ENCODE data around the gene SLC9A6.
"Not testable (repeated sequence)": the region's sequence is repeated elsewhere in the genome, so short reads cannot be mapped to it uniquely, and the experiment has no call there.

SLC9A6 gene

GRCh38 chrX:136029766-136030165 is 44.5 kb downstream of the SLC9A6 start:
- no peak for DNase-seq (ENCODE audit: low read depth, low spot score)

DNA sequence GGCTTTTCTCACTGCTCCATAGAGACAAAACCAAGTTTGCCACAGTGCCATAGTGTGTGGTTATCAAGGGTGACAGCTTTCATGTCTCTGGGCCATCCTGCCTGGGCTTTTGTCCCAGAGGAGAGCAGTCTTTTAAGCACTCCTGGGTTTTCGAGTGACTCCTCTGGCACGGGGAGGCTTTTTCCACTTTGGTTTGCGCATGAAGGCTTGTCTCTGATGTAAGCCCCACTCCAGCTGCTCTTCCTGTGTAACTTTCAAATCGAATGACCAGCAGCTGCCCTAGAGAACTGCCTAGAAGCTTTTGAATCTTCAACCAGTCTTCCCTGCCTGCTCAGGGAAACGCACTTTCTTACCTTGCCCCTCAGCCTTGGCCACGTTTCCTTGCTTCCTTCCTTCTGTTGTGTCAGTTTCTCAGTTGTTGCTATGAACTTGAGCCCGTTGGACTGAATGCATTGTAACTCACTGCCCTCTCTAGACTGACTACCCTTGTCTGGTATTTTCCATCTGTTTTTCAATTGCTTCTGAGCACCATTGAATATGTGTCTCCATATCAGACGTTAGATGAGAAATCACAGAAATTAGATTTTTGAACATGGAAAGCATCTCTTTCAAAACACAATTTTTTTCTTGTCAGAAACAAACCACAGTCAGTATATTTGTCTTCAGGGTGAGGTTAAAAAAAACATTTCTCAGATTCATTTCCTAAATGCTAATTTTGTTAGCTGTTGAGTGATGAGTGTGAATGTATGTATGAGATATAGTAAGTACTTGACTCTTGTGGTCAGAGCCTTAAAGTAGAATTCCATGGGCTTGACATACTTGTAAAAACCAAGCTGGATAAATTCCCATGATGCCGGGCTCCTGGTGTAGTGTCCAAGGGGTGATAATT is 45.3 kb downstream of the SLC9A6 start:
- no peak for DNase-seq (ENCODE audit: low read depth, low spot score)

DNA sequence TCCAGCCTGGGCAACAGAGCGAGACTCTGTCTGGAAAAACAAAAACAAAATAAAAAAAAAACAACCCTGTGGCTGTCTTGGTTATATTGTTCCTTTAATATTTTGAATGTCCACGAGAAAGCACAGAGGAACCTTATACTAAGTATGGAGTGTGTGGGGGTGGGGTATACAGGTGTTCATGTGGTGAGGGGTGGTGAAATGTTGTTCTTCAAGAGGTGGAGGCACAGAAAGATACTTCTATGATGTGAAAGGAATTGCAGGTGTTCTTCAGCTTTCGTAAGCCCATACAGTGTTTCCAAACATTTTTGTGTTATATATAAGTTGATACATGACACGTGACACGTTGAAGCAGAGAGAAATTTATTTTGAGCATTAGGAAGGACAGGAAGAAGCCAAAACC is 46.4 kb downstream of the SLC9A6 start:
- DNase-seq (ENCODE audit: low read depth, low spot score) = no peak

DNA sequence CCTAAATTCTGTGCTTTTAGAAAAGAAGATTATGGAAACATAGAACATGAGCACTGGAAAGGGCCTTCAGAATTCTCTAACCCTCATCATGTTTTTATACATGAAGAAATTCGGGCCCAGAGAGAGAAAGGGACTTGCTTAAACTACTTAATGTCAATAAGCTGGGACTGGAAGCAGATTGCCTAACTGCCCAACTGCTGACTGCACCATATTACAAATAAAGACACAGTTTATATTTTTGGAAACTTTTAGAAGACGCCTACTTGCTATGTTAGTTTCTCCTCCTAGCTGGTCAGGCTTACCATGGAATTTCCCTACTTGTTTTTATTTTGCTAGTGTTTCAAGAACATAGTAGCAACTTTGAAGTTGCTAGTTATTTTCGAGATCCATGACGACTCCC is 47.1 kb downstream of the SLC9A6 start:
- no peak for DNase-seq (ENCODE audit: low read depth, low spot score)

GRCh38 chrX:136034668-136035067 is 49.4 kb downstream of the SLC9A6 start:
- DNase-seq (ENCODE audit: low read depth, low spot score) = no peak

GRCh38 chrX:136035663-136036062 is 50.4 kb downstream of the SLC9A6 start:
- no peak for DNase-seq (ENCODE audit: low read depth, low spot score)

- no peak for DNase-seq (ENCODE audit: low read depth, low spot score)
Observed at GRCh38 chrX:136039485-136039884, 54.2 kb downstream of the SLC9A6 start.

DNA sequence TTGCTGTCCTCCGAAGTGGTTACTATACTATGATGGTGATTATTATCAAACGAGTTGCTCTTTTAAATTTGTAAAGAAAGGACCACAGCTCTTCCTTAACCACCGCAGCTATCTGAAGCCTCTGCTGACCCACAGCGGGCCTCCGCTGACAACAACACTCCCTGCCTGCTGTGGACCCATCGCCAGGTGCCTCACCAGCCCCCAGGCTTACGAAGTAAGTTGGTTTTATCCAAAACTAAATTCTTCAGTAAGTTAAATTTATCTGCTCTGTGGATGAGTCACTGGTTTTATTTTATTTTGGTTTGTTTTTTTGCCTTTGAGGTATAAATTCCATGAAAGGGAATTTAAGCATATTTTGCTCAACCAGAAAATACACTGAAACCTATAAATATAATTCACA is 54.7 kb downstream of the SLC9A6 start:
- DNase-seq (ENCODE audit: low read depth, low spot score) = no peak

DNA sequence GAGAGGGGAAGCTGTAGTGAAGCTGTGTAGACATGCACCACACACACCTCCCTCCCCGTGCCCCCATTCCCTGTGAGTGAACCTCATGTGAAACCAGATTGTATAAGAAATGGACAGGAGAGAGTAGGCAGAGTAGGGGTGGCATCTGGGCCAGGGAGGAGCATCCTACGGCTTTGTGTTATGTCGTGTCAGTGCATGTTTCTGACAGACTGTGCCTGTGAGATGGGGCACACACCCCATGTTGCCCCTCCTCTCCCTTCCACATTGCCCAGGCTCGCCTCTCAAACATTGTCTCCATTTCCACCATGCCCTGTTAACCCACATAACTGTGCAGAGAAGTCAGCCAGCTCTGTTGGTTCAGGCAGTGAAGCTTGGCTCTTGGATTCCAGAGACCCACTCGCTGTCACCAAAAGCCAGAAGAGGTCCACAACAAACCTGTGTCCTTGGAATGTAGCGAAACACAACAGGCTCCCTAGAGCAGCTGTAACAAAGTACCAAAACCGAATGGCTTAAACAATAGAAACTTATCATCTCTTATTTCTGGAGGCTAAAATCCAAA is 56.1 kb downstream of the SLC9A6 start:
- DNase-seq (ENCODE audit: low read depth, low spot score) = no peak

- no peak for DNase-seq (ENCODE audit: low read depth, low spot score)
Observed at GRCh38 chrX:136045008-136045407, 59.8 kb downstream of the SLC9A6 start.

GRCh38 chrX:136046295-136047015 is 61.2 kb downstream of the SLC9A6 start:
- DNase-seq (ENCODE audit: low read depth, low spot score) = no peak

DNA sequence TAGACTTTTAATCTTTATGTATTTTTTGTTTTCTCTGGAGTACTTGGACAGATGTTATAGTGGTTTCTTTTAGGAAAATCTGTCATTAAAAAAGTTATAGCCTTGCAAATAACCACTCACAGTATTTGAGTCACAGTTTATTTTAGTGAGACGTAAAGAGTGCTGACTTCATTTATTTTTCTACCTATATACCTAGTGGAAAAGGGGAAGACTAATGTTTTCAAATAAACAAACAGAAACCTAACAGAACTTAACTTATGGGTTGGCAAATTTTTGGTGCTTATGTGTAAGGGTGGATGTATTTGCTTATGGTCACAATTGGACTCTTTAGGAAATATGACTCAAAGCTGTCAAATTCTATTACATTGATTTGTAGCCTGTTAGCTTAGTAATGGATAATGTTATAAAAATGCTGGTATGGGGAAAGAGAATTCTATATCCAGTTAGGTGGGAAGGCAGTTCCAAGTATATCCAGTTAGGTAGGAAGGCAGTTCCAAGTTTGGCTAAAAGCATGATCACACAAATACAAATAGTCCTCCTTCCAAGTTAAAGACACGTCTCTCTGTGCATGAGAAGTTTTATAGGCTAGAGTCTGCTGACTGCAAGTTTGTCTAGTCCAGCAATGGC is 61.9 kb downstream of the SLC9A6 start:
- DNase-seq (ENCODE audit: low read depth, low spot score) = no peak

GRCh38 chrX:136047969-136048368 is 62.7 kb downstream of the SLC9A6 start:
- DNase-seq (ENCODE audit: low read depth, low spot score) = no peak

DNA sequence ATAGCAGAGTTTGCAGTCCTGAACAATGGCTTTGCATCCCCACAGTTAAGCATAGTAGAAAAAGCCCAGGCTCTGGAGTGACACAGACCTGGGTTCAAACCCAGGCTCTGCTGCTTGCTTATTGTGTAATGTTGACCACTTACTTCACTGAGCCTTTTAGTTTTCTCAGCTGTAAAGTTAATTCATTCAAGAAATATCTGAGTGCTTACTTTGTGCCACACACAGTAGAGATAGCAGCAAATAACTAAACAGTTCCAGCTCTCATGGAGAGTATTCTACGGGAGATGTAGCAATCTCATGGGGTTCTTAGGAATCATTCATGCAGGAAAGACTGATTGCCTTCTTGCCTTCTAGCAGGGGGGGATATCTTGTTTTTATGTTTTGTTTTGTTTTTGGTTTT is 63.2 kb downstream of the SLC9A6 start:
- DNase-seq (ENCODE audit: low read depth, low spot score) = no peak

DNA sequence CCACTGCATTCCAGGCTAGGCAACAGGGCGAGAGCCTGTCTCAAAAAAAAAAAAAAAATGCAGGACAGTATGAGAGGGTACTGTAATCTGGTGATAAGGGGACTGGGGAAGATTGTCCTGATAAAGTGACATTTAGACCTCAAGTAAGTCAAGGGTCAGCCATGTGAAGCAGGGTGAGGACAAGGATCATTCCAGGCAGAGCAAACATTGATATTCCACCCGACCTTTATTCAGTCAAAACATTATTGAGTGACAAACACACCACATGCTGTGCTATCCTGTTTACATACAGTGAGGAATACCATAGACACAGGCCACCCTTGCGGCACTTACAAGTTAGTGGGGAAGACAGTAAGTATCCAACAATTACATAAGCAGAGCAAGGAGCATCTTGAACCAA is 64.4 kb downstream of the SLC9A6 start:
- no peak for DNase-seq (ENCODE audit: low read depth, low spot score)

DNA sequence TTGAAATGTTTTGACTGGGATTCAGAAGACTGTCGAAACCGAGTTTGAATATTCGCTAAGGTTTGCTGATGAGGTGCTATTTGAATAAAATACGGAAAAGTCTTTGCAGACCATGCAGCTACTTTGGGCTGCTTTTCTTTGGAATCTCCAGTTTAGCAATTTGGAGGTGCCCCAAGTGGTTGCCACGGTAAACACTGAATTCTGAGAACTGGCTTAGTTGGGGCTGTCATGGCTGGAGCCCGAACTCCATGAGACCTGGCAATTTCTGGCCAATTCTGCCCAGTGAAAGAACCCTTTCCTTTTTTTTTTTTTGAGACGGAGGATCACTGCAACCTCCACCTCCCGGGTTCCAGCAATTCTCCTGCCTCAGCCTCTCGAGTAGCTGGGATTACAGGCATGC is 65.6 kb downstream of the SLC9A6 start:
- DNase-seq (ENCODE audit: low read depth, low spot score) = not testable (repeated sequence)

DNA sequence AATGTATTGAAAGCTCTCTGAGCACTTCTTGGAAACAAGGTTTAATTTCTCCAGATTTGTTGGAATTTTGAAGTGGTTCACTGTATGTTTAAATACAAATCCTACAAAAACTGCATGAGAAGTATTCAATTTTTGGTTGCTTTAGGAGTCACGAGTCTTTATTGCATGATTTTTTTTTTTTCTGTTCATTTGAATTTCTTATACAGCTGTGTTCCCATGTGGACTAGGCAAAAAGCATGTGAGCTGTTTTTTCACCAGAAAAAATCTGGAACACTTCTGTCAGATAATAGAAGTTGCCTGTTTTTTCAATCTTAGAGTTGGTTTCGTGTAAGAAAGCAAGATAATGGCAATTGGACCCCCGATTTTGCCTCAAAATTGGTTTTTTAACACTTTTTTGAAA is 66.4 kb downstream of the SLC9A6 start:
- DNase-seq (ENCODE audit: low read depth, low spot score) = no peak

DNA sequence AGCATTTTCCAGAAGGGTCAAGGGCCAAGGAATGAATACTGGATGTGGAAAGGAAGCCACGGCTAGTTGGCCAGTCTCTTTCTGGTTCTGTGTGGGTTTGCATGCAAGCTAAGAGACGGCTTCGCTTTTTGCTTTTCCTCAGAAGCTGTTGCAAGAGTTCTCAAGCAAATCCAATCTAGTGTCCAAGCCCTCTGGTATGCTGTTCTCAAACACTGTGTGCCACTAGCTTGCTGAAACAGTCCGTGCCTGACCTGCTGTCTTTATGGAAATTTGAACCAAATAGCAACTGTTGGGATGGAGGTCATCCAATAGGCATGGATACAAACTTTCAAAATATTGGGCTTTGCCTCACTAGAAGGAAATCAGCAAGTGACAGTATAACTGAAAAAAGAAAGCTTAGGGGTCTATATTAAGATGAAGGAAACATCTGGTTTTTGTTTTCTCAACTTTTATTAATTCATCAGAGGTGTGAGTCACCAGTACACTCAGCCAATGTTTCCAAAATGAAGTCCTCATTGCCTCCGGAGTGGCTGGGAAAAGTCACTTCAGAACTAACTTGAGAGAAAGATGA is 70.5 kb downstream of the SLC9A6 start:
- DNase-seq (ENCODE audit: low read depth, low spot score) = no peak

GRCh38 chrX:136057567-136057966 is 72.3 kb downstream of the SLC9A6 start:
- DNase-seq (ENCODE audit: low read depth, low spot score) = no peak

GRCh38 chrX:136059350-136059749 is 74.1 kb downstream of the SLC9A6 start:
- no peak for DNase-seq (ENCODE audit: low read depth, low spot score)

- no peak for DNase-seq (ENCODE audit: low read depth, low spot score)
Observed at GRCh38 chrX:136061286-136061685, 76.1 kb downstream of the SLC9A6 start.

GRCh38 chrX:136061696-136062095 is 76.5 kb downstream of the SLC9A6 start:
- DNase-seq (ENCODE audit: low read depth, low spot score) = no peak

All from brain pericyte (primary cell).